ENCODE data around the gene VPS4B.
A peak's percentile ranks its signal among the peaks of the same experiment; 100 is the strongest.

Gene VPS4B

GRCh38 chr18:63427558-63427957 is 5.3 kb upstream of the VPS4B start:
- no peak for DNase-seq

DNA sequence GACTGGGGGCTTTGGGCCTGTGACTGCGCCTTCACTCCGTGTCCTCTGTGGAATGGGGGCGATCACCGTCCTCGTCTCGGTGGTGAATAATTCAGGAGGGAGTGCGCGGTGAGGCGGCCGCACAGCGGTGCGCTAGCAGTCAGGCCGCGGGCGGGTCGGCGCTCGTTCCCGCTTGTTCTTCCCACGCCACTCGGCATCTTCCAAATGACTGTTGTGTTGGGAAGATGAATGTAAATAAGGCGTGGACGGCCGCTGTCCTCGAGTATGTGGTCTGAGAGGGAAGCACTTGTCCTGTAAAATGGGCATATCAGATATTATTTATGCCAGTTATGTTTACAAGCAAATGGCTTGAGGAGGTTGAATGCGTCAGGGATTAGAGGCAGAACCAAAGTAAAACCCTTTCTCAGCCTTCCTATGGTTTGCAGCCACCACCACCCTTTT is 608 bp upstream of the VPS4B start:
- DNase-seq: no peak

- DNase-seq: no peak
These were observed 762 bp downstream of the VPS4B start for GRCh38 chr18:63421514-63421913.

- DNase-seq: no peak
These were observed 9.3 kb downstream of the VPS4B start for GRCh38 chr18:63412953-63413352.

GRCh38 chr18:63410792-63411191 is 11.5 kb downstream of the VPS4B start:
- peak; percentile 72 for DNase-seq

GRCh38 chr18:63409301-63409700 is 13.0 kb downstream of the VPS4B start:
- no peak for DNase-seq

- no peak for DNase-seq
These were observed 14.5 kb downstream of the VPS4B start for GRCh38 chr18:63407734-63408133.

GRCh38 chr18:63405986-63406385 is 16.3 kb downstream of the VPS4B start:
- DNase-seq: no peak

DNA sequence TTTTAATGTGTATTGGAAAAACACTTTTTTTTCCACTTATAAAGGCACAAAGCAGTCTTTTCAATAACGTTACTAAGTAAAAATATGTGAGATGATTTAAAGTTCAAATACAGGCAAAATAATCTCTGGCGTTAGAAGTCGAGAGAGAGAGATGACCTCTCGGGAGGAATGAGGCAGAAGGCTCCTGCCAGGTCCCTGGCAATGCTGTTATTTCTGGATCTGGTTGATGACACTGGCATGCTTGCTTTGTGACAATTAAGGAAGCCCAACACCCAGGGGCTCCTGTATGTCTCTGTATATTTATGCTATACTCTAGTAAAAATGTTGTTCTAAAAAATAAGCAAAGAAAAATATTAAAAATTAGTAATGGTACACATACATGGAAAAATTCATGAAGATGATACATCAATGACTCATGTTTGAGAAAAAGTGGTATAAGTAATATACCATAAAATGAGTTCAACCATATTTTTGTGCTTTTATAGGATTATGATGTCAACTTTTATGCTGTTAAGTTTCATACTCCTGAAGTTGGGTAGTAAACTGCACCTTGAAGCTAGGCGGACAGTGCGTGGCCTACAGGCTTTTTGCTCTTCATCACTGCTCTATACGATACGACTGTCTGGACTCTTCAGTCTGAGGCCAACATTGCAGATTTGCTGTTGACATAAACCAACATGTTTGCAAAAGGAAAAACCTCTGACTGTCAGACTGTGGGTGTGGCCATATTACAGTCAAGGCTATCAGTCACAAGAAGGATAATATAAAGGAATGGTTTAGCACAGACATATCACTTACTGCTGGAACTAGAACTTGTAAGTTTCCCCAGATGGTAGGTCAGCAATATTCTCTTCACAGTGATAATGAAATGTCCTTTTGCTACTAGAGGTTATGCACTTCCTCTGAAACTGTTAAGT is 19.8 kb downstream of the VPS4B start:
- no peak for DNase-seq

DNA sequence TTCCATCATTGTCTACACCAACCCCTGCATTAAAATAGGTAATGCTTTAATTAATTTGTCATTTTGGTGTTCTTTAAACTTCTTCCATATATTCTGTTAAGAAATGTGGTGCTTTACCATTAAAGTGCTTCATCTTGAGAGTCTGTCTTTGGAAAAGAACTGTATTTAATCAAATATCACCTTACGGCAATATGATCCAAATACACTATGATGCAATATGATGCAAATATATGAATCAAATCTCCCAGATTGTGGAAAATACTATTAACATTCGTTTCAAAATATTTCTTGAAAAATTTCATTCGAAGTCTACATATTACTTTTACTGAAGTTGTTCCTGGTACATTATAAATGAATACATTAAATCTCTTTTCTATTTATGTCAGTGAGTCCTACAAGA is 23.0 kb downstream of the VPS4B start:
- DNase-seq: no peak

GRCh38 chr18:63397349-63397748 is 24.9 kb downstream of the VPS4B start:
- DNase-seq: no peak

DNA sequence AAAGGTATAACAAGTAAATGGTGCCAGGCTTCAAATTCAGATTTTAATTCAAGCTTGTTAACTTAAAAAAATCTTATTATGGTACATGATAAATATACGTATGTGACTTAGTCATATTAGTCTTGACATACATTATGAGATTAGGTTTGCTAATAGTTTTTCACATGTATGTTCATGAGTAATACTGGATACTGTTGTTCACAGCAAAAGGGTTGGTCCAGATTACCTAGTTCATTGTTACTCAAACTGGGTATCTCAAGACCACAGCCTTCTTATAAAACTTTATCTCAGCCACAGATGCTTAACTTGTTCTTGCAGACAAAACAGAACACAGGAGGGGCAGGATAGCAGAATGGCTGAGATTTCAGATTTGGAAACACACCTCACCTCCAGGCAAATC is 26.8 kb downstream of the VPS4B start:
- DNase-seq: no peak

DNA sequence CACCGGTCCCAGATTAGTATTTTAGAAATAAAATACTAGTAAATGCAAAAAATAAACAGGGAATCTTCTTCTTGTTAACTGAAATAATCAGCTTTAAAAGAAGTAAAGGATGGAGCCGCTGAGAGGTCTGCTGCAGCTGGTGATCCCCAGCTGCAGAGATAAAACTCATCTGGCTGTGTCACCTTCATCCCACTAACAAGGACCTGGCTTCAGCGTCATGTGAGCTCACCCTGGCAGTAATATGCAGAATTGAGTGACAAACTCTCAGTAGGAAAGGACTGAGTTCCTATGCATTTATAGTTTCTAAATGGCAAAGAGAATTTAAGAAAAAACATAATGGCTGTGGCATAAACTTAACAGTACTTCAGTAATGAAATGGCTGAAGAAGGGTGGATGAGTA is 27.3 kb downstream of the VPS4B start:
- no peak for DNase-seq

DNA sequence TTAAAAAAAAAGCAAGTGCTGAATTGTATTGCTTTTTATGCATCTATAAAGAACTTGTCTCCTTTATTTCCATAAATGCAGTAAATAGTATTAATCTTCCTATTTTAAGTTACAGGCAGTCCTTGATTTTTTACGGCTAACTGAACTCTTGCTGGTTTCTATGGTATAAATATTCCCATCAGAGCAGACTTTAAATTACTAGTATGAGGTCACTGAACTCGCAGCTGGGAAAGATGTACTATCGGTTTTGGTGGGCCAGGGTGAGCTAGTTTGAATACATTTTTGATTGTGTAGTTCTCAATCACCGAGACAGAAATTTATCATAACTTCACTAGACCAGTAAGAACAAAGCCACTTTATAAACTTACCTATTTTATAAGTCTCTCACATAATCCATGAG is 34.4 kb downstream of the VPS4B start:
- no peak for DNase-seq

- no peak for DNase-seq
These were observed 39.4 kb downstream of the VPS4B start for GRCh38 chr18:63382843-63383242.

- no peak for DNase-seq
These were observed 42.7 kb downstream of the VPS4B start for GRCh38 chr18:63379639-63379962.

- DNase-seq: no peak
These were observed 43.2 kb downstream of the VPS4B start for GRCh38 chr18:63378919-63379638.

DNA sequence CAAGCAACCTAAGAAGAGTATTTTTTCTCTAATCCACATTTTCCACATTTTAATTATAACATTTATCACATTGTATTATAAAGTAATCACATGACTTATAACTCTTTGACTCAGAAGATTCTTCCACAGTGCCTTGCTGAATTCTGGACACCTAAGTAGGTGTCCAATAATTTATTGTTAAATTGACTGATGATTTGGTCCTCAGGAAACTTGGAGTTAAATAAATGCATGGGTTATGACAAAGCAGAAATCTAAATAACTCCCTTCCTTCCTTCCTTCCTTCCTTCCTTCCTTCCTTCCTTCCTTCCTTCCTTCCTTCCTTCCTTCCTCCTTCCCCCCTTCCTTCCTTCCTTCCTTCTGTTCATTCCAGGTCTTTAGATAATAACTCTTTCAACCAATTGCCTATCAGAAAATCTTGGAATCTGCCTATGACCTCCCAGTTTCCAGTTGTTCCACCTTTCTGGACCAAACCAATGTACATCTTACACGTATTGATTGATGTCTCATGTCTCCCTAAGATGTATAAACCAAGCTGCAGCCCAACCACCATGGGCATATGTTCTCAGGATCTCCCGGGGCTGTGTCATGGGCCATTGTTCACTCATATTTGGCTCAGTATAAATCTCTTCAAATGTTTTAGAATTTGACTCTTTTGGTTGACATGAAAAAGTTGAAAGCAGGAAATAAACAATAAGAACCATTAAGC is 44.8 kb downstream of the VPS4B start:
- no peak for DNase-seq

GRCh38 chr18:63376538-63376937 is 45.7 kb downstream of the VPS4B start:
- DNase-seq: peak; percentile 50

GRCh38 chr18:63374540-63374939 is 47.7 kb downstream of the VPS4B start:
- peak; percentile 28 for DNase-seq

GRCh38 chr18:63373161-63373560 is 49.1 kb downstream of the VPS4B start:
- no peak for DNase-seq

DNA sequence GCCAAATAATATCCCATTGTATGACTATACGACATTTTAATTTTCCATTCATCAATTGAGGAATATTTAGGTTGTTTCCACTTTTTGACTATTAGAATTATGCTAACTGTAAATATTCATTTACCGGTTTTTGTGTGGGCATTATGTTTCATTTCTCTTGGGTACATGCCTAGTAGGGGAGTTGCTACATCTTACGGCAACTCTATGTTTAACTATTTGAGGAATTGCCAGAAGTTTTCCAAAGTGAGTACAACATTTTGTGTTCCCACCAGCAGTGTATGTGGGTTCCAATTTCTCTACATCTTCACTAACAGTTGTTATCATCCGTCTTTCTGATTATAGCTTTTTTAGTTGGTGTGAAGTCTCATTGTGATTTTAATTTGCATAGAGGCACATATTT is 53.7 kb downstream of the VPS4B start:
- no peak for DNase-seq

DNA sequence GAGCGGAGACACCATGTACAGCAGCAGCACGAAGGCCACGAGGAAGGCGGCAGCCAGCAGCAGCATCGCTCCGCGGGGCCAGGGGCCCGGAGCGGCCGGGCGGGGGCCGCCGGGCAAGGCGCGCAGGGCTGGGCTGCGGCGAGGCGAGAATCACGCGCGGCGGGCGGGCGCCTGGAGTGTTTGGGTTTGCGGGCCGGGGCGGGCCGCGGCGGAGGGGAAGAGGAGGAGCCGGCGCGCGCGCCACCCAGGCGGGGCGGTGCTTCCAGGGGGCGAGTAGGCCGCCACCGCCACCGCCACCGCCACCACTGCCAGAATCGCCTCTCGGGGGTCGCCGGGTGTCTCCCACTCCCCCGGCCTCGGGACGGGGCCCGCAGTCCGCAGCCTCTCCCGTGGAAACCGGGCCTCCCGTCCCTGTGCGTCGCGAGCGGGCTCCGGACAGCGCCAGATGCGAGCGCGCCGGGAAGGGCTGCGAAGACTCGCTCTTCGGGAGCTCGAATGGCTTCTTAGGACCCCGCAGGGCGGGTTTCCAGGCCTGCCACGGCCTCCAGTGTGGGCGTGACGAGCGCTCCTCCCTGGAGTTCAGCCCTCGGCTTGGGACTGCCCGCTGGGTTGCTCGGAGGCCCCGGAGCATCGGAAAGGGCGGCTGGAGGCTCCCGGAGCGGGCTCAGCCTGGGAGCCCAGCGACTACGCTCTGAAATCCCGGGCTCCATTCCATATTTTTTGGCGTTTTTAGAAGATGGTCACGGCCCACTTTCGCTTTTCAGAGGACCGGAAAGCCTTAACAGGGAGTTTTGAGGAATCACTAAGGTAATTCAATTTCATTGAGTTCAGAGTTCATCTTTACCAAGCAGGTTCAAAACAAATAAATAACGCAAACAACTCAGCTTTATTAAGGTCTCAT is 55.0 kb downstream of the VPS4B start, which contains the start of gene KDSR:
TSS of gene KDSR (minus strand) at position 154 of the 901 bp plus-strand sequence. CDS start at position 66, 88 bp downstream.
- peak; percentile 99 for DNase-seq

All from fibroblast of upper back skin (primary cell).